HG03442 (cell line): ENCODE results near the gene WDR3.

Experiments used
- ATAC-seq: cut with Tn5 transposase; IDR thresholded peaks from one replicate; pipeline ENCODE4 v1.9.1; 2021; ENCODE audit warnings: mild to moderate bottlenecking, moderate library complexity; ENCODE audit not compliant: unreplicated experiment

WDR3 gene

DNA sequence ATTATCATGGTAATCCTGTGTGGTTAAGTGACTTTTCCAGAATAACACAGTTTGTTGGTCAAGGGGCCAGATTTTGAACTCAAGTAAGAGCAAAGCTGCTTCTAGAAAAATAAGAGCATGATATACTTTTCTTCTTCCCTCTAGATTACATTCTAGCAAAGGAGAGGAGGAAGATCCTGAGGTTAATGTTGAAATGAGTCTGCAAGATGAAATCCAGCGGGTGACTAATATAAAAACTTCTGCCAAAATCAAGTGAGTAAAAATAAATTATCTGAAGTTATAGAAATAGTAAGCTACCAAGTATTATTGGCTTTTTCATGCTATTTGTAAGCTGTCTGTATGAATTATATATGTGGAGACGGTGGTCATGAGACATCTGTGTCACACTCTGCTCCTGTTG is 12.8 kb downstream of the WDR3 start:
- no peak for ATAC-seq

DNA sequence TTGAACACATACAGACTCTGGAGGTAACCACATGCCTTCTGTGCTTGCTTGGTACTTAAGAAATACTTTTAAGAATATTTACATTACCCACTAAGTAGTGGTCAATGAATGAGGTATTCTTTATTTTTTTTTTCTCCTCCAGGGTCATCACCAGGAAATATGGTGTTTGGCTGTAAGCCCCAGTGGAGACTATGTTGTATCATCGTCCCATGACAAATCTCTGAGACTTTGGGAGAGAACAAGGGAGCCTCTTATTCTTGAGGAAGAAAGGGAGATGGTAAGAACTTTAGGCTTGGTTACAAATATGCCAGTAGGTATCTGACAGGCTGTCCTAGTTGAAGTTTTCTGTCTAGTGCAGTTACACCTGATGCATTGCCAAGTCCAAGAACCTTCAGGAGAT is 22.8 kb downstream of the WDR3 start:
- ATAC-seq, result no peak

- no peak for ATAC-seq
Observed at GRCh38 chr1:117959364-117959763, 29.8 kb downstream of the WDR3 start.

GRCh38 chr1:117964290-117965038 is 34.9 kb downstream of the WDR3 start:
- ATAC-seq, result no peak

DNA sequence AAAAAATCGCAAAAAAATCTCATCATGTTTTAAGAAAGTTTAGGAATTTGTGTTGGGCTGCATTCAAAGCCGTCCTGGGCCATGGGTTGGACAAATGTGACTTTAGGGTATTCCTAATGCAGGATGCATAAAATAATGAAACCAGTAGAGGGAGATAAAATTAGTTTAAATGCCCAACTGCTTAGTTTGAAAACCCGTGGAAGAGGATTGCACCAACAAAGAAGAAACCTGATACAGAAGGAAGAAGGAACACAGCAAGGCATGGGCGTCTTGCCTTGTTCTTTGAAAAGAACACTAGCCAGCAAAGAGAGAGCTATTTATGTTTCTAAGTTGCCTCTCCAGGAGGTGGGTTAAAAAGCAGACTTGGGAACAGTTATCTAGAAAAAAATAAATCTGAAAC is 37.9 kb downstream of the WDR3 start:
- ATAC-seq, result no peak

DNA sequence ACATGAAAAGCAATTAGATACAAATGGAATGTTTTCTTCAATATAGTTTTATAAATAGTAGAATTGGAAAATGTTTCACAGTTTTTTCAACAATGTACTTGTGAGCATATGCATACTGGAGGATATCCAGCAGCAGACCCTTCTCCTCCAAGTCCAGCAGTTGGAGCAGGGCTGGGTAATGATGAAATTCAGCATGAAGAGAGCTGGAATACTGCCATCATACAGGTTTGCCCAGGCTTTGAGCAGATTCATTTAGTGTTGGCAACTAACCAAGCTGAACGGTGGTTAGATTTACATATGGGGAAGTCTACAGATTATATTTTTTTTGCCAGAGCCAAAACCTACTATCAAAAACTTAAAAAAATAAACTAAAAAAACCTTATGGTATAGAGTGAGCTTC is 38.3 kb downstream of the WDR3 start:
- no peak for ATAC-seq

GRCh38 chr1:117970252-117970651 is 40.7 kb downstream of the WDR3 start:
- no peak for ATAC-seq

- no peak for ATAC-seq
Observed at GRCh38 chr1:117971777-117972176, 42.2 kb downstream of the WDR3 start.

GRCh38 chr1:117976381-117976780 is 46.8 kb downstream of the WDR3 start:
- no peak for ATAC-seq

GRCh38 chr1:117981455-117982192 is 52.1 kb downstream of the WDR3 start:
- no peak for ATAC-seq

GRCh38 chr1:117985239-117985638 is 55.7 kb downstream of the WDR3 start:
- ATAC-seq, result no peak

GRCh38 chr1:117985973-117986372 is 56.4 kb downstream of the WDR3 start:
- ATAC-seq, result peak; percentile 50

- no peak for ATAC-seq
Observed at GRCh38 chr1:118004312-118004711, 74.8 kb downstream of the WDR3 start.

DNA sequence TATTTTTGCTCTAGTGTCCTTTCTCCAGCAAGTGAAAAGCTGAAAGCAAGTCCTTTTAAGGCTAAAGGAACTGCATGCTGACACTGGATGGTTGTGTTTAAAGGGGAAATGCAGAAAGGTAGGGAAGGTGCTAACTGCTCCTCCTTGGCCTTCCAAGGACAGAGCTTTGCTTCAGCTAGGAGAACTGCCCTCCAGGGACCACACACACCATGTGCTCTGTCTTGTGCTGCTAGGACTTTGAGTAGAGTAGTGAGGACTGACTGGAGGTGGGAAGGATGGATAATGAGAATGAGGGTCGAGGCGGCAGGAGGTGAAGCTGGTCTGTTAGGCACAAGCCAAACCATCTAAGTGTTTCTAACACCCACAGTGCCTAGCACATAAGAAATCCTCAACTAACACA is 77.9 kb downstream of the WDR3 start:
- ATAC-seq, result no peak

DNA sequence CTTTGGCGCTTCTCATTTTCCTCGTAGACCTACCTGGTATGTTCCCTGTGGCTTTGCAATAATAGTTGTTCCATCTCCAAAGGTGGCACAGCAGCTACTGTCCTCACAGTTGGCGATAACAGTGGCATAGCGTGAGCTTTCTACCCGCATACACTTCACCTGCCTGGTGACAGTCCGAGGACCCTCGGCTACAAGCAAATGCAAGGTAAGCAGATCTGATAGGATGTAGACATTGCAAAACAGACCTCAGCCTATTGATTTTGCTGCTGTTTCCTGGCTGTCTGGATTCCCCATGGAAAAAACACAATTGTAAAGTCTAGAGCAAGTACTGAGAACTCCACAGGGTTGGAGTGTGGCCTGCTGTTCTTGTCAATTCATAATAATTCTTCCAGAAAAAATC is 78.5 kb downstream of the WDR3 start:
- ATAC-seq, result no peak

GRCh38 chr1:118012515-118013124 is 83.1 kb downstream of the WDR3 start:
- ATAC-seq, result no peak

GRCh38 chr1:118013336-118013735 is 83.8 kb downstream of the WDR3 start:
- no peak for ATAC-seq

DNA sequence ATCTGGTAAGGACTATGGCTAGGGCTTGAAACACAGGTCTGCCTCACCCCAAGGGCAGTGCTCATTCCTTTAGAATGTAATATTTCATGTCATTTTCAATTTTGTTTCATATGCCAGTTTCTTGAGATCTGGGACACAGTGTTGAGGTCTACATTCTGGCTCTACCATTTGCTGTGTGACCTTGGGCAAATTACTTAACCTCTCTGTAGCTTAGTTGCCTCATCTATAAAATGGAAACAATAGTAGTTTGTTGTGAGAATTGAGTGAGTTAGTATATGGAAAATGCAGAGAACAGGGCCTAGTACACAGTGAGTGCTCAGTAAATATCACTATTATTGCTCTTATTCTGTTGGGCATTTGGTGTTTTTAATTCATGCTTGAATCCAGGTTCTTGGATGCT is 84.4 kb downstream of the WDR3 start:
- ATAC-seq, result no peak
